Neutrophil (primary cell): ENCODE results near the gene NPHP4.

Experiments used
- H3K27ac ChIP-seq: fragments of 200-600 bp; sonication (generic); 2 replicates; pipeline ENCODE4 v1.5.1; 2016; ENCODE audit warnings: mild to moderate bottlenecking, moderate library complexity
- H3K27me3 ChIP-seq: fragments of 200-600 bp; sonication (generic); 2 replicates; pipeline ENCODE4 v1.6.0; 2016; ENCODE audit warnings: mild to moderate bottlenecking
- H3K36me3 ChIP-seq: fragments of 200-600 bp; sonication (generic); 2 replicates; pipeline ENCODE4 v1.5.1; 2017
- H3K4me1 ChIP-seq, 2 experiments: fragments of 200-600 bp in 1 of 2; sonication (generic) in 1 of 2; 1 replicate in 1 of 2; 2 replicates in 1 of 2; pipeline versions ENCODE4 v1.5.1 to v1.6.1; 2013 to 2016; ENCODE audit warnings: low read depth in 1 of 2, low read length in 1 of 2, mild to moderate bottlenecking in 1 of 2, moderate library complexity in 1 of 2; ENCODE audit not compliant: control insufficient read depth in 1 of 2, insufficient read depth in 1 of 2
- H3K4me3 ChIP-seq, 2 experiments: fragments of 200-600 bp in 1 of 2; sonication (generic) in 1 of 2; 1 replicate in 1 of 2; 2 replicates in 1 of 2; pipeline ENCODE4 v1.5.1; 2013 to 2016; ENCODE audit warnings: low read depth in 1 of 2, low read length in 1 of 2, mild to moderate bottlenecking in 1 of 2, moderate library complexity in 1 of 2
- H3K9me3 ChIP-seq: fragments of 200-600 bp; sonication (generic); 2 replicates; pipeline ENCODE4 v1.5.1; 2016
- TF ChIP-seq, protein P1 (sequence below): fragments of 200-600 bp; sonication (generic); IDR thresholded peaks from 2 replicates; pipeline ENCODE4 v1.5.1; 2016; ENCODE audit warnings: antibody characterized with exemption

The NPHP4 gene

DNA sequence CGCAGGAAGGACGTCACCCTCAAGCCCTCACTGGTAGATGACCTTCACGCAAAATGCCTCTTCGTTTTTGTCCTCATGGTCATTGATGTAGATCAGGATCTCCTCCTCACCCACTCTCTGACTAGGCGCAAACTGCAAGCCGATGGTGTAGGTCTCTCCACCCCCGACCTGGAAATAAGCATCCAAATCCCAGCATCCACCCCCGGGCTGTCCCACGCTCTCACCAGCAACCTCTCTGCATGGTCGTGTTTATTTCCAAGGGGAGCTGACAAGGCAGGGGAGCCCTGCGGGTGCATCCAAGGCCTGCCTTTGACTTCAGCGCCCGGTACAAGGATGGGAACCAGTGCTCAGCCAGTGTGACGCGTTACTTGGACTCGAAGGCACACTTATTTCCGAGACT is 129.0 kb downstream of the NPHP4 start:
- TF ChIP-seq, protein P1, sequence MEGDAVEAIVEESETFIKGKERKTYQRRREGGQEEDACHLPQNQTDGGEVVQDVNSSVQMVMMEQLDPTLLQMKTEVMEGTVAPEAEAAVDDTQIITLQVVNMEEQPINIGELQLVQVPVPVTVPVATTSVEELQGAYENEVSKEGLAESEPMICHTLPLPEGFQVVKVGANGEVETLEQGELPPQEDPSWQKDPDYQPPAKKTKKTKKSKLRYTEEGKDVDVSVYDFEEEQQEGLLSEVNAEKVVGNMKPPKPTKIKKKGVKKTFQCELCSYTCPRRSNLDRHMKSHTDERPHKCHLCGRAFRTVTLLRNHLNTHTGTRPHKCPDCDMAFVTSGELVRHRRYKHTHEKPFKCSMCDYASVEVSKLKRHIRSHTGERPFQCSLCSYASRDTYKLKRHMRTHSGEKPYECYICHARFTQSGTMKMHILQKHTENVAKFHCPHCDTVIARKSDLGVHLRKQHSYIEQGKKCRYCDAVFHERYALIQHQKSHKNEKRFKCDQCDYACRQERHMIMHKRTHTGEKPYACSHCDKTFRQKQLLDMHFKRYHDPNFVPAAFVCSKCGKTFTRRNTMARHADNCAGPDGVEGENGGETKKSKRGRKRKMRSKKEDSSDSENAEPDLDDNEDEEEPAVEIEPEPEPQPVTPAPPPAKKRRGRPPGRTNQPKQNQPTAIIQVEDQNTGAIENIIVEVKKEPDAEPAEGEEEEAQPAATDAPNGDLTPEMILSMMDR = no peak
- peaks cover 18% of the 10 kb centered on the region for H3K36me3 ChIP-seq

DNA sequence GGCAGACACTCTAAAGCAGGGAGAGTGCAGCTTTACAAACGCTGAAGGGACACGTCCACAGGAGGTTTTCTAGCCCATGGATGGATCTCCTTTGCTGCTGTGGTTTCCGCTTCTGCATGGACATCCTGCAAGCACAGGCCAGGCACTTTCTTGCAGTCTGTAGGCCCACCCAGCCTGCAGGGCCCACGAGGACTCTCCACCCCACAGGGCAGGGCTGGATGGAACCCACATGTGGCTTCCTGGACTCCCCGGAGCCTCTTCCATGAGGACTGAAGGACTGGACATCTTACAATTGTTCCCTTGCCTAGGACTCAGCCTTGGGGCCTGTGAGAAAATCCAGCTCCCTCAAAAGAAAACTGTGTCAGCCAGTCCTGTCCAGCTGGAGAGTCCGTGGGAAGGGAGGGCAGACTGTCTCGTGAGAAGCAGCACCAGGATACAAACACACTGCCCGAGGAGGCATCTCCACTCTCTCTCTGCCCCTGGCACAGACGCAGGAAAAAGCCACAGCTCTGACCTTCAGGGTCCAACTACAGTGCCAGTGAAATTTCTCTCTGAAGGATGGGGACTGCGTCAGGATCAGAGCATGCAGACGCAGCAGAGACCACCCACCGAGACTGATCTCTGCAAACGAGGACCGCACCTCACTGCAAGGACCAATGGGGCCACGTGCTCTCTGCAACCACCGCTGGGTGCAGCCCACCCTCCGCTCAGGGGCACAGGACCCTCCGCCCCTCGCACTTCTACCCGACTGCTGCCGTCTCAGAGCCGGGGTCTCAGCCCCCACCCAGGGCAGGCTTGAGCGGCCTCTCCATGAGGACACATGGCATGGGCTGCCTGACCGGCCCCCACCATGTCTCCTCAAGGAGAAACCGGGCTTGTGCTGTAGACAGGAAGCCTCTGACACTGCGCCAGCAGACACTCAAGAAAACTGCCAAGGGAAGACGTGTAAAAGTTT is 130.1 kb downstream of the NPHP4 start:
- Histone ChIP-seq H3K36me3 (peaks cover 18% of the 10 kb centered on the region), H3K27ac (no peak overlapping the region), H3K27me3 (no peaks in the 10 kb centered on the region), H3K4me3 (no peak overlapping the region), H3K9me3 (no peaks in the 10 kb centered on the region), H3K4me1 (no peaks in the 10 kb centered on the region)
- TF ChIP-seq, protein P1 = no peak

More for the DNA sequence above, 129.0 kb downstream of the NPHP4 start:
- no peak overlapping the region for H3K4me3 ChIP-seq
- H3K27me3 ChIP-seq = no peaks in the 10 kb centered on the region
- H3K27ac ChIP-seq = no peak overlapping the region
- no peaks in the 10 kb centered on the region for H3K4me1 ChIP-seq
- no peaks in the 10 kb centered on the region for H3K9me3 ChIP-seq

DNA sequence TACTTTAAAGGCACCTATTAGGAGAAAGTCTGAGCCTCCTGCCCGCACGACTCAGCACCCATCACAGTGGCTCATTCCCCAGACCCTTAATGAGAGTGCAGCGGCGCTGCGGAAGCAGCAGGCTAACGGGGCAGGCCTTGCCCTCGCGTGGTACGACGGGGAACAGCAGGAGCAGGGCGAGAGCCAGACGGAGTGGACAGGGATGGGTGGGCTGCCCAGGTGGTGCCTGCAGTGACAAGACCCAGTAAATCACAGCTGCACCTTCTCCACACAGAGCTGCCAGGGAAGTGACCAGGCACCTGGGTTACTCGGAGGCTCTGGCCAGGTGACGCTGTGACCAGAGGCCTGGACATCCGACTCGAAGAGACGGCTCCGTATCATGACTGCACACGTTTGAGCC is 131.9 kb downstream of the NPHP4 start:
- TF ChIP-seq, protein P1 = no peak

DNA sequence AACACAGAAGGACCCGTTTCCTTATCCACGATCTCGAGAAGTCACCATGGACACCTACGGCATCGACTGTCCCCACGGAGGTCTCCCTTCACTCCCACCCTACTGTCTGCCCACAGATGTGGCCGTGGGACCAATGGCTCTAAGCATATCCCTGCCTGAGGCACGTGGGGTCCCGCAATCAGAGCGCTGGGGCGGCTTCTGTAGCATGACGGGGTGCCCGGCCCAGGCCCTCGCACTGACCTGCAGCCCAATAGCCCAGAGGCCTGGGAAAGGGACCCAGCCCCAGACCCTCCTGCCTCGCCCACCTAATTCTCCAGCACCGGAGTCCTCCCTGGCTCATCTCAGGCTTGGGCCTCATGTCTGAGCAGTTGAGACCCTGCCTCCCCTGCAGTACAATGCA is 132.5 kb downstream of the NPHP4 start:
- Histone ChIP-seq H3K27me3 (no peaks in the 10 kb centered on the region), H3K27ac (no peak overlapping the region), H3K4me3 (no peak overlapping the region), H3K4me1 (no peaks in the 10 kb centered on the region), H3K9me3 (no peaks in the 10 kb centered on the region), H3K36me3 (peaks cover 18% of the 10 kb centered on the region)
- TF ChIP-seq, protein P1 = no peak

More for the DNA sequence above, 131.9 kb downstream of the NPHP4 start:
- Histone ChIP-seq H3K9me3 (no peaks in the 10 kb centered on the region), H3K4me1 (no peaks in the 10 kb centered on the region), H3K27me3 (no peaks in the 10 kb centered on the region), H3K4me3 (no peak overlapping the region), H3K27ac (no peak overlapping the region), H3K36me3 (peaks cover 18% of the 10 kb centered on the region)

DNA sequence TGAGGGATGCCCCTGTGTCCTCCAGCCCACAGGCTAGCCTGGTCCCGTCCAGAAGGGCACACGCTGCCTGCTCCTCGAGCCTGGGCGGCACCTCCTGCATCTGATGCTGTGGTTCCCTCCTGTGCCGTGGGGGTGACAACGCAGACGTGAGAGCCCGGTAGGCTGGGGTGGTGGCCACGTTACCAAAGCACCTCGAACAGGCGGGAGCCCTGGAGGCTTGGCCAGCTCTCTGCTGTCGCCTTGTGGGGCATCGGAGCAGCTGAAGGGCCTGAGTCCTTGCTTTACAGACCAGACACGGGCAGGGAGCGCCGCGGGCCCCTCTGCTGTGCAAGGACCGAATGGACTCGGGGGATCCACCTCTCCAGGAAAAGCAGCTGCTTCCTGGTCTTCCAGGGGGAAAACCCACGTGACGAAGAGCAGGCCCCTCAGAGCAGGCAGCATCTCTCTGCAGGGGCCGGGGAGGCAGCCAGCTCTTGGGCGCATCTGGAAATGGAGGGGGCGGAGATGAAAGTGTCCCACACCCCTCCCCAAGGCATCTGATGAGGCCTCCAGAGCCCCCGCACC is 133.3 kb downstream of the NPHP4 start:
- Histone ChIP-seq H3K27me3 (no peaks in the 10 kb centered on the region), H3K4me3 (no peak overlapping the region), H3K9me3 (no peaks in the 10 kb centered on the region), H3K36me3 (peaks cover 17% of the 10 kb centered on the region), H3K4me1 (no peaks in the 10 kb centered on the region), H3K27ac (no peak overlapping the region)
- TF ChIP-seq, protein P1 = no peak
